GM13976 (cell line): ENCODE data around the gene LSS.
"Not testable (repeated sequence)": the region's sequence is repeated elsewhere in the genome, so short reads cannot be mapped to it uniquely, and the experiment has no call there.

ENCODE experiments used
- DNase-seq: peaks from one replicate; pipeline ENCODE4 v3.0.0; 2012; ENCODE audit warnings: low spot score
- CTCF ChIP-seq: IDR thresholded peaks from 2 replicates; pipeline ENCODE4 v1.5.1; 2012; ENCODE audit warnings: borderline replicate concordance, mild to moderate bottlenecking; ENCODE audit not compliant: insufficient read depth; ENCODE audit errors: extremely low read depth, missing control alignments, control extremely low read depth
- in situ Hi-C: fragments of 300-500 bp; cut with MboI; formaldehyde crosslinking; loops from one replicate; pipeline ENCODE4 v1.12.0; 2022; ENCODE audit warnings: low sequenced_read_pairs, mixed read lengths, inconsistent platforms; ENCODE audit not compliant: unreplicated experiment

The LSS gene

GRCh38 chr21:46205766-46206162 is 22.8 kb downstream of the LSS start:
- no peak for TF ChIP-seq CTCF
- in situ Hi-C loops = no loop called here
- no peak for DNase-seq

- TF ChIP-seq CTCF = no peak
- in situ Hi-C loops = no loop called here
- DNase-seq = no peak
Measured at GRCh38 chr21:46205166-46205565, 23.4 kb downstream of the LSS start.

GRCh38 chr21:46203203-46203600 is 25.4 kb downstream of the LSS start:
- TF ChIP-seq CTCF = no peak
- in situ Hi-C loops = no loop called here

GRCh38 chr21:46202592-46203202 is 25.9 kb downstream of the LSS start:
- no peak for TF ChIP-seq CTCF
- DNase-seq = no peak
- in situ Hi-C loops = no loop called here

More at GRCh38 chr21:46203203-46203600, 25.4 kb downstream of the LSS start:
- DNase-seq = no peak

- in situ Hi-C loops, DNase-seq: not testable (repeated sequence)
Measured at GRCh38 chr21:46200877-46201803, 27.4 kb downstream of the LSS start.

GRCh38 chr21:46199436-46200373 is 28.9 kb downstream of the LSS start:
- DNase-seq = no peak
- in situ Hi-C loops = no loop called here

More at GRCh38 chr21:46199436-46200373, 28.9 kb downstream of the LSS start:
- TF ChIP-seq CTCF = no peak
